Type B pancreatic cell (in vitro differentiated cells): ENCODE data around the gene SP4. TPM values are rescaled to one million over a fixed set of nuclear protein-coding genes. Genes with fewer than 3 reads are reported as not detected.

ENCODE experiments used
- DNase-seq: peaks from one replicate; pipeline ENCODE4 v3.0.0; 2021; ENCODE audit warnings: mixed read lengths; ENCODE audit not compliant: unreplicated experiment; ENCODE audit errors: extremely low spot score
- H3K27ac Mint-ChIP-seq: 2 replicates; pipeline ENCODE4 v1.8.0; 2021; ENCODE audit warnings: mild to moderate bottlenecking, mixed read lengths
- H3K27me3 Mint-ChIP-seq: 2 replicates; pipeline ENCODE4 v1.8.0; 2021; ENCODE audit warnings: mixed read lengths
- H3K36me3 Mint-ChIP-seq: 2 replicates; pipeline ENCODE4 v1.8.0; 2021; ENCODE audit warnings: mixed read lengths
- H3K4me1 Mint-ChIP-seq: one replicate; pipeline ENCODE4 v1.8.0; 2021; ENCODE audit warnings: mixed read lengths; ENCODE audit not compliant: unreplicated experiment
- H3K4me3 Mint-ChIP-seq: 2 replicates; pipeline ENCODE4 v1.8.0; 2021; ENCODE audit warnings: mild to moderate bottlenecking, mixed read lengths
- H3K9me3 Mint-ChIP-seq: 2 replicates; pipeline ENCODE4 v1.8.0; 2021; ENCODE audit warnings: mixed read lengths
- CTCF ChIP-seq: fragments of 200-600 bp; sonication (generic); conservative IDR thresholded peaks from 2 replicates; pipeline ENCODE4 v1.5.0; 2021; ENCODE audit warnings: antibody characterized with exemption, mild to moderate bottlenecking
- long read RNA-seq: library from polyadenylated mRNA; unstranded; transcript quantifications from one replicate; pipeline ENCODE4 v2.0.0, GENCODE V29; 2020
- total RNA-seq: library from RNA; stranded (reverse); gene quantifications from 2 replicates; pipeline ENCODE4 v1.2.1, GENCODE V29; 2021; ENCODE audit warnings: low replicate concordance

The SP4 gene
- total RNA-seq = 5.9 and 12.4 TPM in 2 replicates
- long read RNA-seq, partial matches to known transcripts = 2 of 3 reads
- long read RNA-seq, other reads (novel, unspliced or antisense) = 1 of 3 reads

DNA sequence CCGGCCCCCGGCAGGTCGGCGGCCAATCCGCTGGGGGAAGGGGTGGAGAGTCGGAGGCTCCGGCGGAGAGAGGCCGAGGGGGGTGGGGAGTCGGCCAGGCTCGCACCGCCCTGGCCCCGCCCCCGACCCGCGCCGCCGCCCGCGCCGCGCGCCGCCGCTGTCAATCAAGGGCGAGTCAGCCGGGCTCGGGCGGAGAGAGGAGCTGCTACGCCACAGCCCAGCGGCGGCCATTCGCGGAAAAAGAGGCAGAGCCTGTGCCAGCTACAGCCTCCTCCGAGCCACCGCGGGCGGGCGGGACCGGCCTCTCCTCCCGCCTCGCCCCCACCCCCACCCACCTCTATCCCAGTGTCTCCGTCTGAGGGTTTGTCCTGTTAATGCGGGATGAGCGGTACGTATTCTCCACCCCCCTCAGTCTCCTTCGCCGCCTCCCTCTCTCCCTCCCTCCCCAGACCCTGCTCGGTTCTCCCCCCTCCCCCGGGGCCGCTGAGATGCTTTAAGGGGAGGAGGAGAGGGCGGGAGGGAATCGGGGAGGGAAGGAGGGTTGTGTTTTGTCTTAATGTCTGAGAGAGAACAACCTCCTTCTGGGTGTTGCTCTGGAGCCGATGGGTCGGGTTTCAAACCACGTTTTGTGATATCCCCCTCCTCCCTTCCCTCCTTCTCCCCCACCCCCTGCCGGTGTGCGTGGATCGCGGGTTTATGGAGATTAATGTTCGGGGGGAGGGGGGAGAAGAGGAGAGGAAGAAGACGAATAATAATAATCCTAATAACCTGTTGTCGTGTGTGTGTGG is at the start of gene SP4:
Gene SP4 (plus strand): TSS at position 213 of the 788 bp plus-strand sequence. CDS start 169 bp downstream, at position 382.
- TF ChIP-seq CTCF = peak; percentile 2
- H3K9me3 Mint-ChIP-seq = no peaks in the 10 kb centered on the region
- peak within 1 kb of the TSS; percentile 99 for H3K27ac Mint-ChIP-seq

GRCh38 chr7:21383227-21384220 is 44.4 kb upstream of the SP4 start:
- Mint-ChIP-seq H3K27ac (no peak overlapping the region), H3K9me3 (no peaks in the 10 kb centered on the region), H3K27me3 (peaks cover 4% of the 10 kb centered on the region), H3K4me1 (no peaks in the 10 kb centered on the region), H3K4me3 (no peak overlapping the region), H3K36me3 (no peaks in the 10 kb centered on the region)
- TF ChIP-seq CTCF = no peak
- DNase-seq = no peak

More for the DNA sequence above, at the start of gene SP4:
- H3K36me3 Mint-ChIP-seq = no peaks in the 10 kb centered on the region
- H3K4me1 Mint-ChIP-seq = peaks cover 32% of the 10 kb centered on the region
- peak within 1 kb of the TSS; percentile 98 for H3K4me3 Mint-ChIP-seq
- peaks cover 4% of the 10 kb centered on the region for H3K27me3 Mint-ChIP-seq
- peak; percentile 99 for DNase-seq

- Mint-ChIP-seq H3K27me3 (peaks cover 4% of the 10 kb centered on the region), H3K4me1 (no peaks in the 10 kb centered on the region), H3K4me3 (no peak overlapping the region), H3K27ac (no peak overlapping the region), H3K36me3 (no peaks in the 10 kb centered on the region), H3K9me3 (no peaks in the 10 kb centered on the region)
- TF ChIP-seq CTCF = no peak
- DNase-seq = no peak
These were observed 33.9 kb upstream of the SP4 start for GRCh38 chr7:21393937-21394336.

DNA sequence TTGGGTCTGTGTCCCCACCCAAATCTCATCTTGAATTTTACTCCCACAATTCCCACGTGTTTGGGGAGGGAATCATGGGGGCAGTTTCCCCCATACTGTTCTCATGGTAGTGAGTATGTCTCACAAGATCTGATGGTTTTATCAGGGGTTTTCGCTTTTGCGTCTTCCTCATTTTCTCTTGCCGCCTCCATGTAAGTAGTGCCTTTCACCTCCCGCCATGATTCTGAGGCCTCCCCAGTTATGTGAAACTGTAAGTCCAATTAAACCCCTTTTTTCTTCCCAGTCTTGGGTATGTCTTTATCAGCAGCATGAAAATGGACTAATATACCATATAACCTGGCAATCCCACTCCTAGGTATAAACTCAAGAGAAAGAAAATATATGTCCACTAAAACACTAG is 25.9 kb upstream of the SP4 start:
- TF ChIP-seq CTCF = no peak
- no peak for DNase-seq
- no peaks in the 10 kb centered on the region for H3K4me1 Mint-ChIP-seq
- H3K9me3 Mint-ChIP-seq = peaks cover 5% of the 10 kb centered on the region
- H3K27ac Mint-ChIP-seq = no peak overlapping the region
- H3K36me3 Mint-ChIP-seq = no peaks in the 10 kb centered on the region
- H3K27me3 Mint-ChIP-seq = peaks cover 2% of the 10 kb centered on the region
- H3K4me3 Mint-ChIP-seq = no peak overlapping the region

DNA sequence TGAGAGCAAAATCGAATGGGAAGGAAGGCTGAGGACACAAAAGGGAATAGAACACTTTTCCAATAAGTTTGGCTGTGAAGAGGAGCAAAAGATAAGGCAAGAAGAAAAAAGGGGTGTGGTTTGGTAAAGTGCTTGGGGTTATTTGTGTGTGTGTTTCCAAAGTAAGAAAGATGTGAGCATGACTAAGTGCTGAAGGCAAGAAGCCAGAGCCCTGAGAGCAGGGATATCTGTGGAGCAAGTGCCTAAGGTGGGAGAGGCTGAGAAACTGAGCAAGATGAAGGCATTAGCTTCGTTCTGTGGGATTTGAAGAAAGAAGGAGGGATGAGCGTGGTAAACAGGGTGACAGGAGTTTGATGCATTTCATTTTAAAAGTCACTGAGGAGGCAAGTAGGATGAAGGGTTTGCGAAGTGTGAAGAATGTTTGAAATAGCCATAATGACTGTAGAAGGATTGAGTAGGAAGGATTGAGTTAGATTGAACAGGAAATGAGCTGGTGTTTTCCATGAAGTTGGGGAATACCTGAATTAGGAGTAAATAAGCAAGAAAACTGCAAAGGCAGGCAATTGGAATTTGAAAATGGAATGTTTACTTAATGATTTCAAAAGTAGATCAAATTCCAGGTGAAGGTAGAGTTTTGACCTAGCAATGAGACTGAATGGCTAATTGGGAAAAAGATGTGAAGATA is 19.9 kb upstream of the SP4 start:
- no peak for DNase-seq
- Mint-ChIP-seq H3K4me1 (no peaks in the 10 kb centered on the region), H3K9me3 (no peaks in the 10 kb centered on the region), H3K4me3 (no peak overlapping the region), H3K36me3 (no peaks in the 10 kb centered on the region), H3K27me3 (peaks cover 27% of the 10 kb centered on the region), H3K27ac (no peak overlapping the region)
- TF ChIP-seq CTCF = no peak
